Liver (tissue), 3 donors: Measurements from ENCODE around the gene CA10.

Experiments used
- CTCF ChIP-seq: fragments of 150-350 bp; IDR thresholded peaks from 2 replicates; pipeline ENCODE4 v1.5.1; 2017; ENCODE audit warnings: improper control_type of control experiment, low read depth, low read length; ENCODE audit not compliant: missing input control
- GABPA ChIP-seq, 2 donors: IDR thresholded peaks in 1 of 2; conservative IDR thresholded peaks in 1 of 2; 2 replicates each; pipeline ENCODE4 v1.6.1; 2016; ENCODE audit warnings: antibody characterized with exemption in 2 of 2, mild to moderate bottlenecking in 1 of 2, moderate library complexity in 1 of 2
- RAD21 ChIP-seq, 2 donors: IDR thresholded peaks; 2 replicates each; pipeline ENCODE4 v1.6.1; 2016; ENCODE audit warnings: antibody characterized with exemption in 2 of 2, mild to moderate bottlenecking in 2 of 2
- REST ChIP-seq: IDR thresholded peaks from 2 replicates; pipeline ENCODE4 v1.6.1; 2016; ENCODE audit warnings: antibody characterized with exemption, mild to moderate bottlenecking
- RXRA ChIP-seq, 2 donors: IDR thresholded peaks; 2 replicates each; pipeline ENCODE4 v1.6.1; 2017 to 2018; ENCODE audit warnings: antibody characterized with exemption in 2 of 2, mild to moderate bottlenecking in 1 of 2
- TAF1 ChIP-seq: conservative IDR thresholded peaks from 2 replicates; pipeline ENCODE4 v1.6.1; 2016; ENCODE audit warnings: antibody characterized with exemption, mild to moderate bottlenecking
- YY1 ChIP-seq: IDR thresholded peaks from 2 replicates; pipeline ENCODE4 v1.6.1; 2016; ENCODE audit warnings: antibody characterized with exemption, mild to moderate bottlenecking
- TF ChIP-seq, protein P1 (sequence below): IDR thresholded peaks from 2 replicates; pipeline ENCODE4 v1.6.1; 2016; ENCODE audit warnings: antibody characterized with exemption
- TF ChIP-seq, protein P2 (sequence below): IDR thresholded peaks from 2 replicates; pipeline ENCODE4 v1.6.1; 2016; ENCODE audit warnings: antibody characterized with exemption
- donor health status: healthy.
- donor health status: healthy.

DNA sequence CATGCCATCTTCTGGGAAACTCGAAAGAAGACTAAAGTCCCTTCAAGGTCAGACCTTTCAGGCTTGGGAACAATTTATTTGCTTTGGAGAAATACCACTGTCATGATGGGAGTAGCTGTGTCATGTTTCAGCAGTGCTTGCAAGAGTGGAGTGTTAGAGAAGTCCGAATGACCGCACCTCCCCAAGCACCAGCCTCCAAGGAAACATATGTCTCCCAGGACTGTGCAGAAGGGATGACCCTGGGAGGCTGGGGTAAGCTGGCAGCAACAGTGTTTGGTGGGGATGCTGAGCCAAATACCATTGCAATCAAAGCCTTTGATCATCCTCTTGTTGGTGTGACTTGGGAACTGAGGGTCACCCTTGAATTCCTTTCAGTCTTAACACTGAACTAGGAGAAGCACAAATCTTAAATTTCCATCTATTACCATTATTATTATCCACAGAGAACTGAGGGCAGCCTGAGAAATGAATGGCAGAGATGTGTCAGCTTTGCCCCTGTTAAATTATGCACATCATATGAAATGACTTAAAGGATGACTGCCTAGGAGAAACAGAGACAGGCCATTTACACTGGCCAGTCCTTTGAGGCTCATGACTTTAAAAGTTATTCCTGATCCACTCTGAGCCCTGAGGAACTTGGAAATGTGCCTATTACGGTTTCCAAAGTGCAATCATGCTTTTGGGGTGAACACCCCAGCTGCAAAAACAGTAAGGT is 244.9 kb downstream of the CA10 start:
- TF ChIP-seq CTCF (no peak), RXRA (IDR thresholded peaks at IDR 0.05) (no peak), TAF1 (no peak), GABPA (IDR thresholded peaks at IDR 0.05 in 1 of 2, conservative IDR thresholded peaks at IDR 0.05 in 1 of 2) (no peak), YY1 (no peak), REST (no peak), RAD21 (IDR thresholded peaks at IDR 0.05) (no peak)
- TF ChIP-seq, protein P1, sequence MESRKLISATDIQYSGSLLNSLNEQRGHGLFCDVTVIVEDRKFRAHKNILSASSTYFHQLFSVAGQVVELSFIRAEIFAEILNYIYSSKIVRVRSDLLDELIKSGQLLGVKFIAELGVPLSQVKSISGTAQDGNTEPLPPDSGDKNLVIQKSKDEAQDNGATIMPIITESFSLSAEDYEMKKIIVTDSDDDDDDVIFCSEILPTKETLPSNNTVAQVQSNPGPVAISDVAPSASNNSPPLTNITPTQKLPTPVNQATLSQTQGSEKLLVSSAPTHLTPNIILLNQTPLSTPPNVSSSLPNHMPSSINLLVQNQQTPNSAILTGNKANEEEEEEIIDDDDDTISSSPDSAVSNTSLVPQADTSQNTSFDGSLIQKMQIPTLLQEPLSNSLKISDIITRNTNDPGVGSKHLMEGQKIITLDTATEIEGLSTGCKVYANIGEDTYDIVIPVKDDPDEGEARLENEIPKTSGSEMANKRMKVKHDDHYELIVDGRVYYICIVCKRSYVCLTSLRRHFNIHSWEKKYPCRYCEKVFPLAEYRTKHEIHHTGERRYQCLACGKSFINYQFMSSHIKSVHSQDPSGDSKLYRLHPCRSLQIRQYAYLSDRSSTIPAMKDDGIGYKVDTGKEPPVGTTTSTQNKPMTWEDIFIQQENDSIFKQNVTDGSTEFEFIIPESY = no peak
- TF ChIP-seq, protein P2, sequence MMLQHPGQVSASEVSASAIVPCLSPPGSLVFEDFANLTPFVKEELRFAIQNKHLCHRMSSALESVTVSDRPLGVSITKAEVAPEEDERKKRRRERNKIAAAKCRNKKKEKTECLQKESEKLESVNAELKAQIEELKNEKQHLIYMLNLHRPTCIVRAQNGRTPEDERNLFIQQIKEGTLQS = no peak
